CD1c-positive myeloid dendritic cell (primary cell): ENCODE results near the gene ANXA4.
"Not testable (repeated sequence)": the region's sequence is repeated elsewhere in the genome, so short reads cannot be mapped to it uniquely, and the experiment has no call there.

Experiments
- DNase-seq: peaks from one replicate; pipeline ENCODE4 v3.0.0-alpha.2; 2016; ENCODE audit errors: extremely low spot score

The ANXA4 gene

DNA sequence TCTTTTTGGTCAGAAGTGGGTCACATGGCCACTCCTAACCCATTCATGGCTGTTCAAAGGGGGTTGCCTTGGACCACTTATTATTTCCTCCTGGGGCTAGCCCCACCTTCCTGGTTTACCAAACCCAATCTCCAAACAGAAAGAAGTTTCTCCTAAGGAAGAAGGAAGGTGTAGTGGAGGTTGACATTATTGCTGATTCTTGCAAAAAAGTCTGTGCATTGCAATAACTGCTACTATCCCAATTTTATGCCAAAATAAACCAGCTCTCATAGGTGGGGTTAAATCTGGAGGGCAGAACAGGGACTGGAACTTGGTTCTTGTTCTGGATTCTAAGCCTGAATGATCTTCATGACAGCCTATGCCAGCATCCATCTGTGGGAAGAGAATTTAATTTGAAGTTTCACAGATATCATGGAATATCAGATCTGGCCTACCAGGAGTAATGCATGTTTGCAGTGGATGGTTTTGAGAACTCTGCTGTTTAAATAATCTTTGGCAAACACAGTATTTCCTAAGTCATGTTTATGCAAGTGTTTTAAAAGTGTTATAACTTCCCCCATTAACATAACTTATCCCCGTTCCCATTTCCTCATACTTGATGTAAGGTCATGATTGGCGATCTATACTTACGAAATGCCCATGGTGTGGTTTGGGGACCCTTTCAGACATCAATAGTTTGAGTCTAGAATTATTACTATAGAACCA is 11.9 kb downstream of the ANXA4 start:
- DNase-seq = peak; percentile 45

GRCh38 chr2:69754633-69755032 is 12.7 kb downstream of the ANXA4 start:
- DNase-seq = no peak

DNA sequence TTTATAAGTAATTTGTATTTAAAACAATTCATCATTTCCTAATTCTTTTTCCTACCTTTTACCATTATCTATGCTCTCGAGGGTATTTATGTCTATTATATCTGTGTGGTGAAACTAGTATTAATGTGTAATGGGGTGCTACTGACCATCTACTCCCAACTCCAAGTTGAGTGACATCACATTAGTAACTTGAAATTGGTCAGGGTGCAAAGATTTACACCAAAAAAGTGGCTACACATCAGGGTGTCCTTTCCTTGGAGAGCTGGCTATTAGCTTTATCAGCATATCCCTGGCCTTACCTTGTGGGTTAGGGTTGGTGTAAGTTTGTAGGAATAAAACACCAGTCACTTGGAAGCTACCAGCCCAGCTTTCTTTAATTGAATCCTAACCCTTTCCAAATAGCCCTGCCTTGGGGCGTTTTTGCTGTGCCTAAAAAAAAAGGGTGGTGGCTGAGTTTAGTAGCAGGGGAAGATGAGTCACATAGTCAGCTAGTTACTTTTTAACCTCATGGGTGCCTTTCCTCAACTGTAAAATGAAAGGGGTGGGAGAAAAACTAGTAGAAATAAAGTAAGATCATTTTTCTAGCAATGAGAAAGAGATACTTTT is 14.0 kb downstream of the ANXA4 start:
- DNase-seq = peak; percentile 48

DNA sequence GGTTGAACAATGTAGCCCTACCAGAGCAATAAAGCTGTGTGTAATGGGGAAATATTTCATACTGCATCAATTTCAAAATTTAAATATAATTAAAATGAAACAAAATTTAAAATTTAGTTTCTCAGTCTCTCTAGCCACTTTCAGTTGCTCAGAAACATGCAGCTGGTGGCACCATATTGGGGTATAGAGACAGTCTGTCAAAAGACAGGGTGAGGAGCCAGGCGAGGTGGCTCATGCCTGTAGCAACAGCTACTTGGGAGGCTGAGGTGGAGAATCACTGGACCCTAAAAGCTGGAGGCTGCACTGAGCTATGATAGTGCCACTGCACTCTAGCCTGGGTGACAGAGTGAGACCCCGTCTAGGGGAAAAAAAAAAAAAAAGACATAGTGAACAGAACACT is 20.1 kb downstream of the ANXA4 start:
- DNase-seq = no peak

DNA sequence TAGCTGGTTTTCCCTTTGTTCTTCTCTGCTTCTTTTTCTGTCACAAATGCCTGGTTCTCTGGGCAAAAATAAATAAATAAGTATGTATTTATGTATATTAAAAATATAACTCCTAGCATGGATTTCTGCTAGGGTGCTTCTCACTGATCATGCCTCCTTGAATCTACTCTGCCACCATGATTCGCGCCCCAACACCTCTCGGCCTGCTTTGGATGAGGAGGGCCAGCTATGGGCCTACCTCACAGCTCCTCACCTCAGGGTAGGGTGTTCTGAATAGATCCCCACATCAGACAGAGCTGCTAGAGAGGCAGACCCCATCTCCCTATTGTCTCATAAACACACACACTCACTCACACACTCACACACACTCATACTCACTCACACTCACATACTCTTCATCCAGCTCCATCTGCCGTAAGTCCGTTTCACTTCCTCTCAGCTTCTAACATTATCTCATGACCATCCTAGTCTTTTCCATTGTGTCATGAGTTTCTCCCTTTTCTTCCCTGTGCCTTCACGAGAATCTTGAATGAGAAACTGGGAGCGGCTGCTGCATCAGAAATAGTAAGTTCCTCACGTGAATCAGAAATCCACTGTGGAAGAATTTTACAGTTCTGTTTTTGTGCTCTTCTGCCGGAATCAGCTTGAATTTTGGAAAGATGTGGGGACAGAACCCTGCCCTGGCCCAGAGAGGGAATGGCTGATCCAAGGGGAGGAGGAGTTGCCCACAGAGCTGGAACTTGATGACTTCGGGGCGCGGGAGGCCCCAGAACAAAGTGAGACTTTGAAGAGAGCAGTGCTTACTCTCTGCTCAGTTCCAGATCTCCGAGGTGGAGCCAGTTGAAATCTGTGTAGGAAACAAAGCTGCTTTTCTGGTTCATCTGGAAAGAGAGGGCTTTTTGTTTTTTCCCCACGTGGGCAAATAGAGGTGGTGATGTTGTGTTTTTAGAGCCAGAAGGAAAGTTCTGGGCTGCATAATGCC is 20.9 kb downstream of the ANXA4 start:
- peak; percentile 84 for DNase-seq

DNA sequence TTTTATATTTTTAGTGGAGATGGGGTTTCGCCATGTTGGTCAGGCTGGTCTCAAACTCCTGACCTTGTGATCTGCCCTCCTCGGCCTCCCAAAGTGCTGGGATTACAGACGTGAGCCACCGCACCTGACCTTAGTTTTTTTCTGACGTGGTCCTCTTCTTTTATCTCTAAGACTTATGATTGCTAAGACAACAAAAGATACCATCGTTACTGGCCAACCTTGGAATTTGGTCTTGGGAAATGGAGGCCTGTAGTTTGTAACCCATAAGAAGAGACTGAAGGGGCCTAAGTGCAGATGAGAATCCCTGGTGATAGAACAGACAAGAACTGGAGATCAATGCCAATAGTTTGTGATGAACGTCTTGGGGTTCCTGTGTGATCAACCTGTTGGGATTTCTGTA is 21.9 kb downstream of the ANXA4 start:
- not testable (repeated sequence) for DNase-seq

GRCh38 chr2:69764286-69765095 is 22.6 kb downstream of the ANXA4 start:
- DNase-seq = no peak

DNA sequence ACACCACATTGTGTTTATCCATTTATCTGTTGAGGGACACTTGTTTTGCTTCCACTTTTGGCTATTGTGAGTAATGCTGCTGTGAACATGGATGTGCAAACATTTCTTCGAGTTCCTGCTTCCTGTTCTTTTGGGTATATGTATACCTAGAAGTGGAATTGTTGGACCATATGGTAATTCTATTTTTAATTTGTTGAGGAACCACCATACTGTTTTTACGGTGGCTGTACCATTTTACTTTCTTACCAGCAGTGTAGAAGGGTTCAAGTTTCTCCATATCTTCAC is 23.1 kb downstream of the ANXA4 start:
- DNase-seq = peak; percentile 62

GRCh38 chr2:69766014-69766413 is 24.1 kb downstream of the ANXA4 start:
- DNase-seq = no peak

DNA sequence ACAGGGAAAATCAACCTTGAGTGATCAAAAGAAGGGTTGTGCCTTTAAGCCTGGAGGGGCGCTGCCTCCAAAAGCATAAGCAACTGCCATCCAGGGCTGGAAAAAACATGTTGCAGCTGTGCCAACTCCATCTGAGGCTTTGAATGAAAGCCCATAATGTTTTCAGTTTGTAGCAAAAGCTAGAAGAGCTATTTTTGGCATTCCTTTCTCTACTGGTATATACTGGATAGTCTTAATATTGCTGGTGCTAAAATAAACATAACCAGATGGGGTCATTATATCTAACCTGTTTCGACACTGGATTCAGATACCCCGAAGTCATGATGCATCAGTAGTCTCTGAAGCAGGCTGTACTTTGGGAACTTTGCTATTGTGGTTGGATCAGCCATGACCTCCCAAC is 25.1 kb downstream of the ANXA4 start:
- no peak for DNase-seq

- no peak for DNase-seq
Measured at GRCh38 chr2:69768235-69768634, 26.3 kb downstream of the ANXA4 start.

DNA sequence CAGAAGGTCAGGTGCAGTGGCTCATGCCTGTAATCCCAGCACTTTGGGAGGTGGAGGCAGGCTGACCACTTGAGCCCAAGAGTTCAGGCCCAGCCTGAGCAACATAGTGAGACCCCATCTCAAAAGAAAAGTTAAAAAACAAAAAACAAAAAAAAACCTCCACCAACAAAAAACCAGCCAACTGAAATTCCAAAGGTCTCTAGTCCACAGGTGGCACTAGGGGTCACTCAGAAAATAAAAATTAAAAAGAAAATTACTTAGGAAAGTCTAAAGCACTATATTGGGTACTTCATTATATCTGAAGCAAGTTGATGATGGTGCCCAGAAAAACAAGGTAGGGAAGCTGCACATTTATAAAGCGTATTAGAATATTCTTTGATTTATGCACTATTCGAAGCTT is 26.9 kb downstream of the ANXA4 start:
- DNase-seq = no peak

- DNase-seq = no peak
Measured at GRCh38 chr2:69769272-69769671, 27.3 kb downstream of the ANXA4 start.

GRCh38 chr2:69770193-69770702 is 28.3 kb downstream of the ANXA4 start:
- peak; percentile 83 for DNase-seq

- no peak for DNase-seq
Measured at GRCh38 chr2:69770747-69771146, 28.8 kb downstream of the ANXA4 start.

DNA sequence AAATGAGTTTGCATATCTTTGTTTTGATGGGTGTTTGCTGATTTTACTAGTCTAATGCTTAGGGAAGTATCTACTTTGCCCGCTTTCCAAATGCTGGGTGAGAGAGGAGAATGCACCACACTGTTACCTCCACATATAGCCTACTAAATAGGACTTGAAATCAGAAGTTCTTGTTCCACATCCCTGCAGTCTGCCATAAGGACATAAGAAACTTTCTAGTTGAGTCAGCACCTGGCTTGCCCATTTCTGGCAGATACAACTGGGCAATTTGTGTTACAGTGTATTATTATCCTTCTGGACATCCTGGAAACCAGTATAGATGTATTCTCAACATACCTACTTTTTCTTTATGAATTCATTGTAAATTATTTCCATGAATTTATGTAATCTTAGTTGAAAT is 29.5 kb downstream of the ANXA4 start:
- DNase-seq = peak; percentile 58

DNA sequence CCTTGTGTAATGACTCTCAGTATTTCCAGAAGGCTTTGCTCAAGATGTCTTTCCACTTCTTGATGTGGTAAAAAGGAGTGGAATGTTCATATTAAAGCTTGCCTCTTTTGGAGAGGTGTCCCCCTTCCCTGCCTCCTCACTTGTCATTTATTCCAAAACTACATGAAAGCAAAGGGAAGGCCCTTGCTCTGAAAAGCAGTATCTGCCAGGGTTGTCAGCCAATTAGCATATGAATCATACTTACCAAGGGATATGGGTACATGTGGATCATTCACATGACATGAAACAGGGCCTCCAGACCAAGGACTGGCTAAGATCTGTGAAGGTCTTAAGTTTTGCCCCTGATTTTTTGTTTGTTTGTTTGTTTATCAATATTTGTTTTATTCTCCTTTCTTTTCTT is 31.3 kb downstream of the ANXA4 start:
- peak; percentile 54 for DNase-seq

GRCh38 chr2:69774258-69774983 is 32.5 kb downstream of the ANXA4 start:
- DNase-seq = not testable (repeated sequence)

- peak; percentile 73 for DNase-seq
Measured at GRCh38 chr2:69774984-69775982, 33.3 kb downstream of the ANXA4 start.
